GM13976 (cell line): ENCODE results near the gene ASXL2.
"Not testable (repeated sequence)": the region's sequence is repeated elsewhere in the genome, so short reads cannot be mapped to it uniquely, and the experiment has no call there.

Experiments used
- DNase-seq: peaks from one replicate; pipeline ENCODE4 v3.0.0; 2012; ENCODE audit warnings: low spot score
- CTCF ChIP-seq: IDR thresholded peaks from 2 replicates; pipeline ENCODE4 v1.5.1; 2012; ENCODE audit warnings: borderline replicate concordance, mild to moderate bottlenecking; ENCODE audit not compliant: insufficient read depth; ENCODE audit errors: extremely low read depth, missing control alignments, control extremely low read depth
- in situ Hi-C: fragments of 300-500 bp; cut with MboI; formaldehyde crosslinking; loops from one replicate; pipeline ENCODE4 v1.12.0; 2022; ENCODE audit warnings: low sequenced_read_pairs, mixed read lengths, inconsistent platforms; ENCODE audit not compliant: unreplicated experiment

Gene ASXL2

GRCh38 chr2:25878361-25879132, at the start of gene ASXL2:
ASXL2 (minus strand) TSS chr2:25878487; CDS start chr2:25878222, 265 bp downstream.
- in situ Hi-C loops, result no loop called here
- peak; percentile 94 for DNase-seq
- TF ChIP-seq CTCF, result peak; percentile 6

DNA sequence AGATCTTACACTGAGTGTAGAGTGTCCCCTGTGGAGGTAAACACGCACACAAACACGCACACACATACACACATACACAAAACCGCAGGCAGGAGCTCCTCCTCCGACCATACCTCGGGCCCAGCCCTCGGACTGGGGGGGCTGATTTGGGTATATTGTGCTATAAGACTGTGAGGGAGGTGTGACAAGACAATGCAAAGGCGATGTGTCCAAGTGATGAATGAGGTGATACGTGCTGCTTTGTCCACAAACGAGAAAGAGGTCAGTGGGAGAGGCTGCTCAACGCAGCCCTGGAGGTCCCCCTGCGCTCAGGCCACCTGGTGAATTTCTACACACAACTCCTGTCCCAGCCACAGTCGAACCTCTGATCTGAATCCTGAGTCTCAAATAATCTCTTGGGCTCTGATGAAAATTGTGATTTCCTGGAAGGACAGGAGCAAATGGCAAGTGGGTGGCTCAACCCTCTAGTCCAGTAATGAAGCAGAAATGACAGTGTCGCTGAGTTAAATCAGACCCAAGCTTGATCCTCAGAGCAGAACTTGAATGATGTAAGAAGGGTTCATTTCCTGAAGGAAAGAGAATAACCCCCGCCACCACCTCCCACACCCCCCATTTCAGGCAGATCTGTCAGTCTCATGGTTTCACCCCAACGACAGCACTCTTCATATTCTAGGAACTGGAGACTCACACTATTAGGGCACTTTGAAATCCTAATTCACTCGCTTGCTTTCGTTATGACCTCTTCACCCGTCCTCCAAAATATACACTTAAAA, 48.9 kb upstream of the ASXL2 start:
- no peak for DNase-seq
- TF ChIP-seq CTCF, result no peak
- in situ Hi-C loops, result no loop called here

- TF ChIP-seq CTCF, result no peak
- in situ Hi-C loops, result no loop called here
- DNase-seq, result no peak
Measured at GRCh38 chr2:25922501-25922900, 44.2 kb upstream of the ASXL2 start.

DNA sequence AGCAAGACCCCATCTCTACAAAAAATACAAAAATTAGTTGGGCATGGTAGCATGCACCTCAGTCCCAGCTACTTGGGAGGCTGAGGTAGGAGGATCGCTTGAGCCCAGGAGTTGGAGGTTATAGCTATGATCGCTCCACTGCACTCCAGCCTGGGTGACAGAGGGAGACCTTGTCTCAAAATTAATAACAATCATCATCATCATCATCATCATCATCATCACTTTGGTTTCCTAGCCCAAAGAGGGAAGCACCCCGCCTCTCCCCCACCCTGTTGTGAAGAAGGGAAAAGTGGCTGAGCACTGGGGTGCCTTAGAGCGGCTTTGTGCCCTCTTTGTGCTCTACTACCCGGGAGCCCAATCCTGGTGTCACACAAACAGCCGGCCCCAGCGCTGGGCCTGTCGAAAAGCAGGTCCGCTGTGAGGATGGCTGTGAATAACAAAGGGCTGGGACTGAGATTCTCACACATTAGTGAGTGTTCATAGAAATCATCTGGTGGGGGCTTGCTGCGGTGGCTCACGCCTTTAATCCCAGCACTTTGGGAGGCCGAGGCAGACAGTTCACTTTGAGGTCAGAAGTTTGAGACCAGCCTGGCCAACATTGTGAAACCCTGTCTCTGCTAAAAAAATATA, 42.6 kb upstream of the ASXL2 start:
- DNase-seq, result no peak
- TF ChIP-seq CTCF, result no peak
- in situ Hi-C loops, result no loop called here

DNA sequence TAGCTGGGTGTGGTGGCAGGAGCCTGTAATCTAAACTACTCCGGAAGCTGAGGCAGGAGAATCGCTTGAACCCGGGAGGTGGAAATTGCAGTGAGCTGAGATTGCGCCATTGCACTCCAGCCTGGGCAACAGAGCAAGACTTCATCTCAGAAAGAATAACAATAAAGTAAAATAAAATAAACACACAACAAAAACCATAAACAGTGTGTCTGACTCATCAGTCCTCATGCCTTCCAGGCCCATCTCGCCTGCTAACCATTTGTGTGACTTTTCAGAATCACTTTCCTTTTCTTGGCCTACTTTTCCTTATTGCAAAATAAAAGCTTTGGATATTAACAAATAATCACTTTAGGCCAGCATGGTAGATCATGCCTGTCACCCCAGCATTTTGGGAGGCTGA, 42.0 kb upstream of the ASXL2 start:
- in situ Hi-C loops, result no loop called here
- DNase-seq, result no peak
- TF ChIP-seq CTCF, result no peak

DNA sequence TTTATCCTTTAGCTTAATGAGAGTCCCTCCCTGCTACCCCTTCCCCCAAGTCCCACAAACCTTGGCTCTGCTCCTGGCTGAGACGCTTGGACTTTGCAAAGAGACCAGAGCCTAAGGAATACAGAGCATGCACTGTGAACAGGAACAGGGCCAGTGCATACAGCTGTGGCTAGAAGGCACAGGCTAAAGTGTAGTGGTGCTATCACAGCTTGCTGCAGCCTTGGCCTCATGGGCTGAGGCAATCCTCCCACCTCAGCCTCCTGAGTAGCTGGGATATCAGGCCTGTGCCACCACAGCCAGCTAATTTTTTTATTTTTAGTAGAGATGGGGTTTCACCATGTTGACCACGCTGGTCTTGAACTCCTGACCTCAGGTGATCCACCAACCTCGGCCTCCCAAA, 39.5 kb upstream of the ASXL2 start:
- TF ChIP-seq CTCF, result no peak
- no peak for DNase-seq

DNA sequence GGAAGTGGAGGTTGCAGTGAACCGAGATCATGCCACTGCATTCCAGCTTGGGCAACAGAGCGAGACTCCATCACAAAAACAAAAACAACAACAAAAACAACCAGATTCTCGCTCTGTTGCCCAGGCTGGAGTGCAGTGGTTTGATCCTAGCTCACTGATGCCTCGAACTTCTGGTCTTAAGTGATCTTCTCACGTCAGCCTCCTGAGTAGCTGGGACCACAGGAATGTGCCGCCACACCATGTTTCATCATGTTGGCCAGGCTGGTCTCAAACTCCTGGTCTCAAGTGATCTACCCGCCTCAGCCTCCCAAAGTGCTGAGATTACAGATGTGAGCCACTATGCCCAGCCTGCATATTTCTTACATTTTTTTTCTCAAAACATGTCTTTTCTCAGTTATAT, 39.1 kb upstream of the ASXL2 start:
- in situ Hi-C loops, DNase-seq: not testable (repeated sequence)

More for the DNA sequence above, 39.5 kb upstream of the ASXL2 start:
- in situ Hi-C loops, result no loop called here

DNA sequence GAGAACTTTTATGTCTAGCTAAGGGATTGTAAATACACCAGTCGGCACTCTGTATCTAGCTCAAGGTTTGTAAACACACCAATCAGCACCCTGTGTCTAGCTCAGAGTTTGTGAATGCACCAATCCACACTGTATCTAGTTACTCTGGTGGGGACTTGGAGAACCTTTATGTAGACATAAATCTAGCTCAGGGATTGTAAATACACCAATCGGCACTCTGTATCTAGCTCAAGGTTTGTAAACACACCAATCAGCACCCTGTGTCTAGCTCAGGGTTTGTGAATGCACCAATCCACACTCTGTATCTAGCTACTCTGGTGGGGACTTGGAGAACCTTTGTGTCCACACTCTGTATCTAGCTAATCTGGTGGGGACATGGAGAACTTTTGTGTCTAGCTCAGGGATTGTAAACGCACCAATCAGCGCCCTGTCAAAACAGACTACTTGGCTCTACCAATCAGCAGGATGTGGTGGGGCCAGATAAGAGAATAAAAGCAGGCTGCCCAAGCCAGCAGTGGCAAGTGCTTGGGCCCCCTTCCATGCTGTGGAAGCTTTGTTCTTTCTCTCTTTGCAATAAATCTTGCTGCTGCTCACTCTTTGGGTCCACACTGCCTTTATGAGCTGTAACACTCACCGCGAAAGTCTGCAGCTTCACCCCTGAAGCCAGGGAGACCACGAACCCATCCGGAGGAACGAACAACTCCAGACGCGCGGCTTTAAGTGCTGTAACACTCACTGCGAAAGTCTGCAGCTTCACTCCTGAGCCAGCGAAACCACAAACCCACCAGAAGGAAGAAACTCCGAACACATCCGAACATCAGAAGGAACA, 37.9 kb upstream of the ASXL2 start:
- DNase-seq, in situ Hi-C loops: not testable (repeated sequence)

DNA sequence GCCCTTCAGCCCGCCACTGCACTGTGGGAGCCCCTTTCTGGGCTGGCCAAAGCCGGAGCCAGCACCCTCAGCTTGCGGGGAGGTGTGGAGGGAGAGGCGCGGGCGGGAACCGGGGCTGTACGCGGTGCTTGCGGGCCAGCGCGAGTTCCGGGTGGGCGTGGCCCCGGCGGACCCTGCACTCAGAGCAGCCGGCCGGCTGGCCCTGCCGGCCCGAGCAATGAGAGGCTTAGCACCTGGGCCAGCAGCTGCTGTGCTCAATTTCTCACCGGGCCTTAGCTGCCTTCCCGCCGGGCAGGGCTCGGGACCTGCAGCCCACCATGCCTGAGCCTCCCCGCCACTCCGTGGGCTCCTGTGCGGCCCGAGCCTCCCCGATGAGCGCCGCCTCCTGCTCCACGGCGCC, 37.1 kb upstream of the ASXL2 start:
- in situ Hi-C loops, DNase-seq: not testable (repeated sequence)
